Naive thymus-derived CD8-positive, alpha-beta T cell (primary cell): Measurements from ENCODE around the gene KIF22. TPM values are rescaled to one million over a fixed set of nuclear protein-coding genes. Genes with fewer than 3 reads are reported as not detected.

ENCODE experiments used
- ATAC-seq, 2 donors: fragments of 150-1000 bp; cut with Tn5 transposase in 1 of 2; sonication (Bioruptor Pico), chemical (Tn5 transposase) in 1 of 2; 1 replicate in 1 of 2; 2 replicates in 1 of 2; pipeline ENCODE4 v1.10.0; 2021; ENCODE audit warnings: mild to moderate bottlenecking in 2 of 2, moderate library complexity in 2 of 2
- POLR2A ChIA-PET: fragments of 350-600 bp; sonication (Branson Sonifier 250); formaldehyde crosslinking; loops from one replicate; lab custom pipeline; 2021; ENCODE audit warnings: antibody characterized with exemption; lab: Charles Lee
- DNase-seq, 10 donors: peaks; one replicate each; pipeline versions ENCODE4 v3.0.0 to v3.0.0-alpha.2; 2020 to 2022
- H3K27ac Mint-ChIP-seq, 10 donors: one replicate each; pipeline ENCODE4 v1.8.0; 2020 to 2022; ENCODE audit warnings: mild to moderate bottlenecking in 10 of 10, mixed read lengths in 10 of 10, moderate library complexity in 4 of 10, inconsistent platforms in 1 of 10
- H3K27me3 Mint-ChIP-seq, 5 donors: one replicate each; pipeline ENCODE4 v1.8.0; 2021 to 2022; ENCODE audit warnings: mixed read lengths in 5 of 5
- H3K36me3 Mint-ChIP-seq, 3 donors: one replicate each; pipeline ENCODE4 v1.8.0; 2020 to 2022; ENCODE audit warnings: mixed read lengths in 3 of 3, mild to moderate bottlenecking in 2 of 3, inconsistent platforms in 1 of 3
- H3K4me1 Mint-ChIP-seq, 4 donors: one replicate each; pipeline ENCODE4 v1.8.0; 2021 to 2022; ENCODE audit warnings: mixed read lengths in 4 of 4
- H3K4me3 Mint-ChIP-seq, 10 donors: one replicate each; pipeline ENCODE4 v1.8.0; 2020 to 2022; ENCODE audit warnings: mild to moderate bottlenecking in 10 of 10, mixed read lengths in 10 of 10, moderate library complexity in 6 of 10, inconsistent platforms in 1 of 10
- H3K9me3 Mint-ChIP-seq, 9 donors: one replicate each; pipeline ENCODE4 v1.8.0; 2020 to 2022; ENCODE audit warnings: mixed read lengths in 9 of 9, mild to moderate bottlenecking in 3 of 9, inconsistent platforms in 1 of 9, moderate library complexity in 1 of 9
- polyA plus RNA-seq, 3 donors: library from polyadenylated mRNA; unstranded; fragments of 300-500 nt; fragmentation: Illumina TruSeq; gene quantifications; one replicate each; pipeline ENCODE4 v1.2.3, GENCODE V29; 2021
- total RNA-seq, 8 experiments: library from RNA in 2 of 8; stranded (reverse) in 2 of 8; gene quantifications; one replicate each; pipeline ENCODE4 v1.2.3 and lab custom pipeline; 2021 to 2026

The KIF22 gene
- total and polyA plus RNA-seq, 5 experiments from 2014 or later: 36.9 to 84.6 (median 45.4) TPM

DNA sequence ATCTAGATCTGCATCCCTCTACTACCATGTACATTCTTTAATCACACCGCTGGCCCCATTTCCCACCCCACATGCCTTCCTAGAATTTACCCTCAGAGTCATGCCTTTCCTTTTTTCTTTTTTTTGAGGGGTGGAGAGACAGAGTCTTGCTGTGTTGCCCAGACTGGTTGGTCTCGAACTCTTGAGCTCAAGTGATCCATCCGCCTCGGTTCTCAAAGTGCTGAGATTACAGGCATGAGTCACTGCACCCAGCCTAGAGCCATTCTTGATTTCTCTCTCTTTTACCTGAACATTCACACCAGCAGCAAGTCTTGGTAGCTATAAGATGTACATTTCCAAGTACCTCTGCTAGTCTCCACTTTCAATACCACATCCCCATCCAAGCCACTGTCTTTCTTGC, 27.5 kb downstream of the KIF22 start:
- Mint-ChIP-seq H3K4me3 (peak overlapping the region; percentile 59 to 99 (median 84)), H3K9me3 (no peaks in the 10 kb centered on the region), H3K27me3 (peaks cover 0 to 1% (median 0%) of the 10 kb centered on the region in 5 donors), H3K27ac (peak overlapping the region; percentile 60 to 97 (median 90)), H3K36me3 (peaks cover 0 to 28% (median 3%) of the 10 kb centered on the region in 3 donors), H3K4me1 (peaks cover 40 to 91% (median 71%) of the 10 kb centered on the region in 4 donors)
- DNase-seq (no peak), ATAC-seq (no peak)
- POLR2A ChIA-PET: interaction anchor here (1.0 to 9.6 kb wide), 10 partner anchors 8 to 117 kb away, joined by 3 to 204 read pairs (median 34); partner anchors contain the start of genes C16orf54, KIF22, MAZ and PRRT2

- no peak for DNase-seq
- Mint-ChIP-seq H3K4me1 (peaks cover 37 to 86% (median 77%) of the 10 kb centered on the region in 4 donors), H3K4me3 (peak overlapping the region; percentile 94 to 99 (median 97)), H3K27ac (peak overlapping the region; percentile 11 to 98 (median 95)), H3K9me3 (no peaks in the 10 kb centered on the region), H3K27me3 (peaks cover 0 to 1% (median 0%) of the 10 kb centered on the region in 5 donors), H3K36me3 (peaks cover 0 to 28% (median 3%) of the 10 kb centered on the region in 3 donors)
- POLR2A ChIA-PET: interaction anchor here (0.6 to 9.6 kb wide), 8 partner anchors 8 to 46 kb away, joined by 3 to 204 read pairs (median 8); partner anchors contain the start of genes CDIPT, MAZ and PRRT2
- ATAC-seq: no peak
These were observed 29.0 kb downstream of the KIF22 start for GRCh38 chr16:29819506-29819905.

- H3K4me1 Mint-ChIP-seq: peaks cover 35 to 86% (median 77%) of the 10 kb centered on the region in 4 donors
- peak within 1 kb of the TSS; percentile 90 to 98 (median 95) for H3K27ac Mint-ChIP-seq
- peak within 1 kb of the TSS; percentile 94 to 99 (median 97) for H3K4me3 Mint-ChIP-seq
- no peaks in the 10 kb centered on the region for H3K9me3 Mint-ChIP-seq
- ATAC-seq: peak in 1 of 2 donors; percentile 8
- peak in 7 of 10 donors; percentile 33 to 62 (median 45) for DNase-seq
- H3K27me3 Mint-ChIP-seq: peaks cover 0 to 1% (median 0%) of the 10 kb centered on the region in 5 donors
- H3K36me3 Mint-ChIP-seq: peaks cover 0 to 28% (median 3%) of the 10 kb centered on the region in 3 donors
- POLR2A ChIA-PET: interaction anchor here (0.9 to 9.6 kb wide), 9 partner anchors 10 to 119 kb away, joined by 3 to 204 read pairs (median 7); partner anchors contain the start of genes CDIPT, KIF22, MAZ and PRRT2
These were observed 29.7 kb downstream of the KIF22 start, which contains the start of gene MVP for GRCh38 chr16:29820271-29820701. MVP (plus strand) TSS chr16:29820462; CDS start chr16:29830550, 10,088 bp downstream.

- peaks cover 0 to 28% (median 3%) of the 10 kb centered on the region in 3 donors for H3K36me3 Mint-ChIP-seq
- H3K9me3 Mint-ChIP-seq: no peaks in the 10 kb centered on the region
- H3K27me3 Mint-ChIP-seq: no peaks in the 10 kb centered on the region
- H3K27ac Mint-ChIP-seq: peak overlapping the region; percentile 90 to 98 (median 95)
- ATAC-seq (peak; percentile 14 to 25), DNase-seq (peak in 6 of 10 donors; percentile 21 to 55 (median 37))
- peak overlapping the region; percentile 94 to 99 (median 97) for H3K4me3 Mint-ChIP-seq
- H3K4me1 Mint-ChIP-seq: peaks cover 36 to 87% (median 79%) of the 10 kb centered on the region in 4 donors
- POLR2A ChIA-PET: interaction anchor here (0.7 to 9.6 kb wide), 11 partner anchors 11 to 153 kb away, joined by 3 to 204 read pairs (median 6); partner anchors contain the start of genes CDIPT, KIF22, MAZ and PRRT2
These were observed 30.4 kb downstream of the KIF22 start for GRCh38 chr16:29820730-29821642.

DNA sequence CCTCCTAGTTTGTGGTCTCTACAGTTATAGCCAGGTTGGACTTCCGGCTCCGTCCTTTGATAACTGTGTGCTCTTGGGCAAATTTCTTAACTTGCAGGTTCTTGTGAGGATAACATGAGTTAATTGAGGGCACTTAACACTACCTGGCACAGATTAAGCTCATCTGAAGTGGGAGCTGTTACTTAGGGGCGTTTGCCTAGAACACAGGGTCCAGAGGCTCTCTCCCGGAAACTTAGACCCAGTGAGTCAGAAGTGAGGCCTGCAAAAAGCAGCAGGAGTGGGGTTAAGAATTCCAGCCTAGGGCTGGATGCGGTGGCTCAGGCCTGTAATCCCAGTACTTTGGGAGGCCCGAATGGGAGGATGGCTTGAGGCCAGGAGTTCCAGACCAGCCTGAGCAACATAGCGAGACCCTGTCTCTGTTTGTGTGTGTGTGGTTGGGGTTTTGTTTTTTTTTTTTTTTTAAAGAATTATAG, 31.1 kb downstream of the KIF22 start:
- Mint-ChIP-seq H3K36me3 (peaks cover 0 to 28% (median 3%) of the 10 kb centered on the region in 3 donors), H3K27me3 (no peaks in the 10 kb centered on the region), H3K9me3 (no peaks in the 10 kb centered on the region), H3K4me1 (peaks cover 35 to 89% (median 81%) of the 10 kb centered on the region in 4 donors), H3K4me3 (peak overlapping the region; percentile 94 to 99 (median 97)), H3K27ac (peak overlapping the region; percentile 90 to 98 (median 95))
- ATAC-seq (peak in 1 of 2 donors; percentile 15), DNase-seq (no peak)
- POLR2A ChIA-PET: interaction anchor here (0.6 to 9.6 kb wide), 10 partner anchors 12 to 180 kb away, joined by 3 to 204 read pairs (median 5); partner anchors contain the start of genes MAZ, PRRT2 and TAOK2

GRCh38 chr16:29824589-29825144, 34.1 kb downstream of the KIF22 start:
- ATAC-seq: no peak
- Mint-ChIP-seq H3K4me1 (peaks cover 19 to 90% (median 76%) of the 10 kb centered on the region in 4 donors), H3K27ac (peak overlapping the region; percentile 72 to 99 (median 94)), H3K36me3 (peaks cover 0 to 8% (median 1%) of the 10 kb centered on the region in 3 donors), H3K9me3 (no peaks in the 10 kb centered on the region), H3K4me3 (peak overlapping the region; percentile 65 to 86 (median 81)), H3K27me3 (no peaks in the 10 kb centered on the region)
- DNase-seq: no peak
- POLR2A ChIA-PET: interaction anchor here (0.5 to 6.6 kb wide), 8 partner anchors 8 to 123 kb away, joined by 3 to 119 read pairs (median 10); partner anchors contain the start of genes MAZ, PAGR1 and PRRT2

DNA sequence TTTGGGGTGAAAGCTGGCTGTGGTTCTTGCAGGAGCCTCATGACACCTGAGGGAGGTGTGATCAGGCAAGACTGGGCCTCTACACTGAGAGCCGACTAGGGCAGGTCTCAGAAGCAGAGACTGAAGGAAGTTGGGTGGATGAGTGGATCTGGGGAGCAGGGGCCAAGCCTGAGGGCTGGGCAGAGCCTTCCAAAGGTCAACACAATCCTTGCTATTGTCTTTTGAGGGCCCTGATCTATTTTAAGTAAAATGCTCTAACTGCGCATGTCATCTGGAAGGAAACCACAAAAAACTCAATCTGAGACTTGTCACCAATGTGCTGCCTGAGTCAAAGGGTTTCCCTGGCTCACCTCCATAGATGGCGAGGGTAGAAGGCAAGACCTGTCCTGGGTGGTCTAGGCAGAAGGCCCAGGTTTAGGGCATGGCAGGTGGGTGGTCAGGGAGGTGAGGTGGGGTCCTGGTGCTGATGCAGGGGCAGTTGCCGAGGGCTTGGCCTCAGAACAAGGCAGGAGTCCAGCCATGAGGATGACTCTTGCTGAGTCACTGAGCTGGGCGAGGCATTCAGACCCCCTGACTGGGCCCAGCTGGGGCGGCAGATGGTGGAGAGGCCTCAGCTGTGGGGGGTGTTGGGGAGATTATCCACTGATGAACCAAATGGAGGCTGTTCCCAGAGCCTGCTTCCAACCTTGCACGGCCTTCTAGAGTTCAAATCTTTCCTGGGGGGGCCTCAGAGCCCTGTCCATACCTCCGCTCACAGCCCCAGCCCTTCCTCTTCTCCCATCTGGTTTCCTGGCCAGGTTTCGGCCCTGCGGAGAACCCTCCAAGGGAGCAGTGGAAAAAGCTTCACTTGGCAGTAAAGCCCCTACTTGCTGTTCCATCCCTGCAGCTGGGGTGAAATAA, 34.8 kb downstream of the KIF22 start:
- Mint-ChIP-seq H3K4me1 (peaks cover 17 to 89% (median 77%) of the 10 kb centered on the region in 4 donors), H3K27me3 (no peaks in the 10 kb centered on the region), H3K36me3 (peaks cover 0 to 12% (median 1%) of the 10 kb centered on the region in 3 donors), H3K27ac (peak overlapping the region; percentile 72 to 99 (median 95)), H3K9me3 (no peaks in the 10 kb centered on the region), H3K4me3 (peak overlapping the region; percentile 65 to 86 (median 81))
- ATAC-seq: peak in 1 of 2 donors; percentile 12
- POLR2A ChIA-PET: interaction anchor here (0.5 to 6.6 kb wide), 9 partner anchors 9 to 241 kb away, joined by 3 to 119 read pairs (median 8); partner anchors contain the start of genes KIF22, MAZ, PAGR1 and PRRT2
- DNase-seq: peak in 3 of 10 donors; percentile 44 to 61 (median 47)

DNA sequence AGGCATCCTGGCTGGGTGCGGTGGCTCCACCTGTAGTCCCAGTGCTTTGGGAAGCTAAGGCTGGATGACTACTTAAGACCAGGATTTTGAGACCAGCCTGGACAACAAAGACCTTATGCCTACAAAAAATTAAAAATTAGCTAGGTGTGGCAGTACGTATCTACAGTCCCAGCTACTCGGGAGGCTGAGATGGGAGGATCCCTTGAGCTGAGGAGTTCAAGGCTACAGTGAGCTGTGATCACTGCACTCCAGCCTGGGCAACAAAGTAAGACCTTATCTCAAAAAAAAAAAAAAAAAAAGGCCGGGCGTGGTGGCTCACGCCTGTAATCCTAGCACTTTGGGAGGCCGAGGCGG, 35.8 kb downstream of the KIF22 start:
- peaks cover 17 to 91% (median 73%) of the 10 kb centered on the region in 4 donors for H3K4me1 Mint-ChIP-seq
- DNase-seq (no peak), ATAC-seq (no peak)
- POLR2A ChIA-PET: interaction anchor here (0.7 to 6.6 kb wide), 15 partner anchors 9 to 240 kb away, joined by 3 to 119 read pairs (median 6); partner anchors contain the start of genes CDIPT, KIF22, MAZ and PAGR1
- no peaks in the 10 kb centered on the region for H3K27me3 Mint-ChIP-seq
- H3K4me3 Mint-ChIP-seq: peak overlapping the region; percentile 79 to 92 (median 86)
- H3K36me3 Mint-ChIP-seq: peaks cover 0 to 17% (median 1%) of the 10 kb centered on the region in 3 donors
- no peaks in the 10 kb centered on the region for H3K9me3 Mint-ChIP-seq
- H3K27ac Mint-ChIP-seq: peak overlapping the region; percentile 72 to 100 (median 97)

- Mint-ChIP-seq H3K36me3 (peaks cover 0 to 53% (median 8%) of the 10 kb centered on the region in 3 donors), H3K27me3 (no peaks in the 10 kb centered on the region), H3K4me1 (peaks cover 12 to 59% (median 43%) of the 10 kb centered on the region in 4 donors), H3K9me3 (no peaks in the 10 kb centered on the region), H3K4me3 (peak overlapping the region in 1 of 10 donors; percentile 55), H3K27ac (peak overlapping the region in 8 of 10 donors; percentile 9 to 84 (median 56))
- POLR2A ChIA-PET: no interaction called here
- ATAC-seq (no peak), DNase-seq (no peak)
These were observed 40.2 kb downstream of the KIF22 start for GRCh38 chr16:29830774-29831173.

GRCh38 chr16:29831490-29831889, 40.9 kb downstream of the KIF22 start:
- H3K27me3 Mint-ChIP-seq: no peaks in the 10 kb centered on the region
- no peak for ATAC-seq
- no peaks in the 10 kb centered on the region for H3K9me3 Mint-ChIP-seq
- no peak for DNase-seq
- peaks cover 12 to 53% (median 37%) of the 10 kb centered on the region in 4 donors for H3K4me1 Mint-ChIP-seq
- peak overlapping the region in 5 of 10 donors; percentile 57 to 87 (median 60) for H3K27ac Mint-ChIP-seq
- H3K4me3 Mint-ChIP-seq: no peak overlapping the region
- H3K36me3 Mint-ChIP-seq: peaks cover 0 to 60% (median 8%) of the 10 kb centered on the region in 3 donors
- POLR2A ChIA-PET: no interaction called here
